Gastrocnemius medialis (tissue), 4 donors: ENCODE results near the gene ATRNL1.

ENCODE experiments used
- CTCF ChIP-seq, 5 experiments: fragments of 450-650 bp in 3 of 5; fragments of 200-600 bp in 2 of 5; sonication (generic) in 2 of 5; IDR thresholded peaks in 4 of 5; conservative IDR thresholded peaks in 1 of 5; 1 replicate in 4 of 5; 2 replicates in 1 of 5; pipeline ENCODE4 v1.5.1; 2016 to 2019; ENCODE audit warnings: antibody characterized with exemption in 5 of 5, mild to moderate bottlenecking in 3 of 5, moderate library complexity in 3 of 5
- POLR2A ChIP-seq, 2 donors: fragments of 450-650 bp; IDR thresholded peaks; one replicate each; pipeline ENCODE4 v1.6.1; 2017; ENCODE audit warnings: antibody characterized with exemption in 2 of 2, mild to moderate bottlenecking in 2 of 2, moderate library complexity in 2 of 2

- TF ChIP-seq CTCF (IDR thresholded peaks at IDR 0.05 in 4 of 5, conservative IDR thresholded peaks at IDR 0.05 in 1 of 5) (no peak), POLR2A (IDR thresholded peaks at IDR 0.05) (no peak)
These were observed 764.7 kb downstream of the ATRNL1 start for GRCh38 chr10:115857856-115858255.
